Measurements from ENCODE around the gene AZU1.

The AZU1 gene

DNA sequence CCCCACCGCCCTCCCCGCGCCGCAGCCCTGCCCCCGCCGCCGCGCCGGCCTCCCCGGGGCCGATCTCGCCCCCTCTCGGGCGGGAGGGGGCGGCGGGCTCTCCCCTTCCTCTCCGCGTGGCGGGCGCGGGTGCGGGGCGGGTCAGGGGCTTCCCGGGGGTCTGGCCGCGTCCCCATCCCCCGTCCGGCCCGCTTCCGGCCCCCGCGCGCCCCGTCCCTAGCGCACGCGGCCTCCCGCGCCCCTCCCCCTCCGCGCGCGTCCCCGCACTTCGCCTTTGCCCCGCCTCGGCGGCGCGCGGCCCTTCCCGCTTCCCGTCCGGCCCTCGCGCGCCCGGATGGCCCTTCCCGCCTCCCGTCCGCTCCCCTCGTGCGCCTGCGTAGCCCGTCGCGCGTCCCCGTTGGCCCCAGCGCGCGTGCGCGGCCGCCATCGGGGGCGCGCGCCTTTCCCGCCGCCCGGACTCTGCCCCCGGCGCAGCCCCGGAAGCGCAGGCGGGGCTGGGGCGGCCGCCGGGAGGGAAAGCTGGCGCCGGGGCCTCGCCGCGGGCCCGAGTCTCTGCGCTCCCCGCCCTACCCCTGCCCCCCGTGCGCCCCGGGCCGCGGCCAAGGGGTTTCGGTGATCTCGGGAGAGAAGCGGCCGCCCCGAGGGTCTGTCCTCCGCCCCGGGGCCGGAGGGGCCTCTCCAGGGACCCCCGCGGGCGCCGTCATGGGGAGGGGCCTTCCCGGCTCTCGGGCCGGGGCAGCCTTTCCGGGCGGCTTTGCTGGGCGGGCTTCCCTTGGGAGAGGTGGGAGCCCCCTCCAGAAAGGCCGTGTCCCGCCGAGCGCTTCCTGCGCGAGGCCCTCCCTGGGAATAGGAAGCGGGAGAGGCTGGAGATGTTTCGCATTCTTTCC, 29.9 kb upstream of the AZU1 start:
- peak; percentile 89 for DNase-seq (ENCODE audit: low spot score)

DNA sequence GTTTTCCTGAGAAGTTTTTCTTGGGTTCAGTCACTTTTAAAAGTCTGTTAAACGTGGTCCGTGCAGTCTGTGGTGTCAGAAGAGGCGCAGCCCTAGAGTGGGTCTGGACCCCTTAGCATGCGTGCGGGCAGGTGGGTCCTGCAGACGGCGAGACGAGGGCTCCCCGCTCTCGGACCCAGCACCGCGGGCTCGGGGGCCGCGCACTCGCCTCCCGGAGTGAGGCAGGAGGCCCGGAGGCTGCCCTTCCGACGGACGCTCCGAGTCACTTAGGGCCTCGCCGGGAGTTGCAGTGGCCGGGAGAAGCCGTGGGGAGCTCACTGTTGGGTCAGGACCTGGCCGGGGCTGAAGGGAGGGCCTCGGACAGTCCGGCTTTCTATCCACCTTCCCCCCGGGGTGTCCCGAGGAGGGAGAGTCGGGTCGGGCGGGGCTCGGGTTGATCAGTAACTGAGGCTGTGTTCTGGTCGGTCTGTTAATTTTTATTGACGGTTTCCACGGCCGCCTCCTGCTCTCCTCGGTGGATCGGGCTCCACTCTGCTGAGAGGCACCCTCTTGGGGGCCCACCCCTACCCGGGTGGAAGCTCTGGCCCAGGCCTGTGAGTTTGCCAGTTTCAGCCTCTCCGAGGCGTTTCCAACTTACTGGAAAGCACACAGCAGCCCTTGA, 29.1 kb upstream of the AZU1 start:
- no peak for DNase-seq (ENCODE audit: low spot score)

DNA sequence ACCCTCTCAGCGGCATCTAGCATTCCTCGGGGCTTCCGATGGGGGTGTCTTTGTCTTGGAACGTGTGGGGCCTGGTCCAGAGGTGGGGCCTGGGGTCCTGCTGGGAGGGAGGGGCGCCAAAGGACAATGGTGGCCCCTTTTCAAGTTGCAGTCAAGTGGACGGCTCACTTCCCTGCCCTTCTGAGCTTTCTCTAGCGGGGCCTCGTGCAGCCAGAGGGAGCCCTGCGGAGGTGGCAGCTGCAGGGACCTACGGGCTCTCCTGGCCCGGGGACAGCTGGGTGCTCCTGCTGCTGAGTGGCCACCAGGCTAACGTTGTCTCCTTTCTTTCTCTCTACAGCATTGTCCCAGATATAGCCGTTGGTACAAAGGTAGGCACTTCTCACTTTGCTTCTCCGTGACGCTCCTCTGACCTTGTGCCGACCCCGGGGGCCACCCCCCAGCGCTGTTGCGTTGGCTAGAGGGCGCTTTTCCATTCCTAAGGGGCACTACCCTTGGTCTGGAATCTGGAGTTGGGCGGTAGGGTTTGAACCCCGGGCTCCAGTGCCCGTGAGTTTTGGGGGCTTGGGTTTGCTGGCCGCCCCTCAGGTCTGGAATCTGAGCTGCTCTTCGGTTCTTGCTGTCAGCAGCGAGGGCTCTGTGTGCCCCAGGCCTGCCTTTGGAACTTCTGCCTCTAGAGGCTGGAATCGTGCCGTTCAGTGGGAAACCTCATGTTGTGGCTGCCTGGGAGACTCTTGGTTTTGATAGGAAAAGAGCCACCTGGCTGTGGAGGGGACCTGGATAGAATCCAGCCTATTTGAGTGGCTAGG, 28.4 kb upstream of the AZU1 start:
- DNase-seq (ENCODE audit: low spot score), result no peak

DNA sequence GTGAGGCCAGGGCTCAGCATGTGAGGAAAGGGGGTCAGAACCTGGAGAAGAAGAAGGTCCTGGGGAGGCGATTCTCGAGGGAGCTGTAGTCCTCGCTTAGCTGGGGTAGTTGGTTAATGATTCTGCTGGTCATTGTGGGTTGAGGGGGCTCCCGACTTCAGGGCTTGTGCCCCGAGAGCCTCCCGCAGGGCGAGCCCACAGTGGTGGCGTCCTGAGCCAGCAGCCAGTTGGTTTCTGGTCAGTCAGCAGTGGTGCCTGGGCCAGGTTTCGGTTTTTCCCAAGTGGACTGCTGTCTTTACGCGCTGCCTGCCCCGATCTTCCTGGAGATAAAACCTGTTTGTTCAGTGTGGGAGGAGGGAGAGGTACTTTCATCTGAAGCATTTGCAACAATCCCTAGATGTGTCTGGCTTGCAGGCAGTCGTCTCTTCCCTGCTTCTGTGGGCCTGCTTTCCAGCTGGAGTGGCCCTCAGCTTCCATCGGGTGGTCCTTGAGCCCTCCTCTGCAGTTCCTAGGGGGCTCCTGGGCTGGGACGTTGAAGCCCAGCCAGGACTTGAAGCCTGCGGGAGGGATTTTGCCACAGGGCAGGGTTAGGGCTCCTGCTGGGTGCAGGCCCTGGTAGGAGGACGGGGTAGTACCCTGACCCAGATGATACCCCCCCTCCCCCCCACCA, 27.1 kb upstream of the AZU1 start:
- DNase-seq (ENCODE audit: low spot score), result no peak

DNA sequence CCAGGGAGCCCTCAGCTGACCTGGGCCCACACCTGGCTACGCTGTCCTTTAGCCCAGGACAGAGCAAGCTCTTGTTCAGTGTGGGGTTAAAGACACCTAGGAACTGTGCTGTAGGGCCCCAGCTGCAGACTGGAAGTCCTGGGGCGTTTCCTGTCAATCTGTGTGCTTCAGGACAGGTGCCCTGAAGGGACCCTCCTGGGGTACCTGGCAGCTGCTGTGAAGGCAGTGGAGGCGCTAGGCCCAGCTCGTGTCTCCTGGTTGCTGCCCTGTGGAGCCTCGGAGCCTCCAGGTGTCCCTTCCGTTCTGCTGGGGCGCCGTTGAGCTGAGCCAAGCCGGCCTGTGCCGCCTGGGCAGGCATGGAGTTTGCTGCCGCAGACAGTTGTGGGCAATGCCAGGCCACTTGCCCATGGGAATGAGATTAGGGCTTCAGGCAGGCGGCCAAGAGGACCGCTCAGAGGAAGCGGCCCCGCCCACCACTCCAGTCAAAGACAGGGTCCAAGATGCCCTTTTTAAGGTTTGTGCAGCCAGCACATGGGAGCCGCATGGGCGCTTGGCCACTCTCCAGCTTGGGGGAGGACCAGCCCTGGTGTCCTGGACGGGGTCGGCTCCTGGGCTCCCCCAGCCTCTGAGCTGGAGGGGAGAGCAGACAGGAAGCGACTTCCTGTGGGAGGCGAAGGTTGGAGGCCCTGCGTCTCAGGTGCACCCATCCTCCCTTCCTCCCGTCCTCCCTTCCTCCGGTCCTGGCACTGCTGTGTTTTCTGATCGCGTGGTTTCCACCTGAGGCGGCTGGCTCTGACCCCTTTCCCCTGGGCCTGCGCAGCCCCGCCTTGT, 26.4 kb upstream of the AZU1 start:
- DNase-seq (ENCODE audit: low spot score), result no peak

DNA sequence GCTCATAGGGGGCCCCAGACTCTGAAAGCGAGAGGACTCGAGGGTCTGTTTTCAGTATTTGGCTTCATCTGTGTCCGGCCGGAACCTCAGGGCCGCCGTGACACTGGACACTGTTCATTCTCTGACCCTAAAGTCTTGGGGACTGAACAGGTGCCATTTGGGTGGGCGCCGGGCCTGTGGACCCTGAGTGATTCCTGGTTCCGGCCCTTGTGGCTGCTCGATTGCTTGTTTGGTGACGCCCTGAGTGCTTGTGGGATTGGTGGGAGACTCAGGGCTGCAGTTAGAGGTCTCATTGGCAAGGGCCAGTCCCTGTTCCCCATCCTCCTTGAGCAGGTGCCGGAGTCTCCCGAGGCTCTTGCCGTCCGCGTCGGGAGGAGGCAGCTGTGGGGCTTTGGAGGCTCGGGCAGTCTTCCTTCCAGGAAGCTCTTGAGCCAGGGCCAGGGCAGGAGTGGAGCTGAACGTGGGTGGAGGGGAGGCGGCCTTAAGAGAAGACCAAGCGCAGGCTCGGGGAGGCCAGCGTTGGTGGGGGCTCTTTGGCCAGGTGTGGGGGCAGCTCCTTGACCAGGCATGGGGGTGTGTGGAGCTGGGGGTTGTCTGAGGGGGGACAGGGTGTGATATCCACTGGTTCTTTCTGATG, 25.7 kb upstream of the AZU1 start:
- no peak for DNase-seq (ENCODE audit: low spot score)

DNA sequence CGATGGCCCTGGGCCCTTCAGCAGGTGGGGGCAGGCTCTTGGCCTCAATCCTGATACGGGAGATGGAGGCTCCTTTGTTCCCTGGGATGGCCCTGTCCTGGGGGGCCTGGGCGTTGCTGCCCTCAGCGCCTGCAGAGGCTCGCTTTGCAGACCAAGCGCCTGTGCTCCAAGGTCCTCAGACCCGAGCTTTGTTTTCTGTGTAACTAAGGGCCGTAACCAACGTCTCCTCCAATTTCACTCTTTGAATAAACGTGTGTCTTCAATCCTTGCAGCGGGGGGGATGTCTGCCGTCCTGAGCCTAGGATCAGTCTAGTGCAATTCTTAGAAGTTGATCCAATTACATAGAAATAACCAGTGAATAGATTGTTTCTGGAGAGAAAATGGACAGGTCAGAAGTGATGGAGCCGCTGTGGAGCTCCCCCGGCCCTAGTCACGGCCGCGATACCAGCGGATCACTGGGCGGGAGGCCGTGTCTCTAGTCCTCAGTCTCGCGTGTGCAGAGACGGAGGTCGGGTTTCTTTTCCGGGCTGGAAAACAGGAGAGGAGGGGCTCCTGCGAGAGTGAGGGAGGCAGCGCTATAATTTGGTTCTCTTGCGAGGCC, 25.0 kb upstream of the AZU1 start:
- no peak for DNase-seq (ENCODE audit: low spot score)

DNA sequence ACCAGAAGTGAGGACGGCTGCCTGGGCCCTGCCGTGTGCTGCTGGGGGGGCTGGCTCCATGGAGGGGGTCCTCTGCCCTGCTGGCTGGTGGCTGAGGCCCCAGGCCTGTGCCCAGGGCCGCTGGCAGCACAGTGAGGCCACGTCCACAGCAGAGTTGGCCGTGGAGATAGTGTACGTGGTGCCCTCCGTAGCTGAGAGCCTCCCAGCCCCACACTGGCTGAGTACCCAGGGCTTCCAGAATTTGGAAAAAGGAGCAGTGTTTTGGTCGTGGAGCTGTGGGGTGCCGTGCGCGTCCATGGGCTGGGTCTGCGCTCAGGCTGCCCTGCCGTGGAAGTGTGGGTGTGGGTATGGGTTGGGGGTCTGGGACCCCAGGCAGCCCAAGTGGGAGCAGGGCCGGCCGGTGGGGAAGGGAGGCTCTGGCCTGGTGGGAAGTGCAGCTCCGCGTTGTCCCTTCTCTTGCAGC, 24.5 kb upstream of the AZU1 start:
- no peak for DNase-seq (ENCODE audit: low spot score)

DNA sequence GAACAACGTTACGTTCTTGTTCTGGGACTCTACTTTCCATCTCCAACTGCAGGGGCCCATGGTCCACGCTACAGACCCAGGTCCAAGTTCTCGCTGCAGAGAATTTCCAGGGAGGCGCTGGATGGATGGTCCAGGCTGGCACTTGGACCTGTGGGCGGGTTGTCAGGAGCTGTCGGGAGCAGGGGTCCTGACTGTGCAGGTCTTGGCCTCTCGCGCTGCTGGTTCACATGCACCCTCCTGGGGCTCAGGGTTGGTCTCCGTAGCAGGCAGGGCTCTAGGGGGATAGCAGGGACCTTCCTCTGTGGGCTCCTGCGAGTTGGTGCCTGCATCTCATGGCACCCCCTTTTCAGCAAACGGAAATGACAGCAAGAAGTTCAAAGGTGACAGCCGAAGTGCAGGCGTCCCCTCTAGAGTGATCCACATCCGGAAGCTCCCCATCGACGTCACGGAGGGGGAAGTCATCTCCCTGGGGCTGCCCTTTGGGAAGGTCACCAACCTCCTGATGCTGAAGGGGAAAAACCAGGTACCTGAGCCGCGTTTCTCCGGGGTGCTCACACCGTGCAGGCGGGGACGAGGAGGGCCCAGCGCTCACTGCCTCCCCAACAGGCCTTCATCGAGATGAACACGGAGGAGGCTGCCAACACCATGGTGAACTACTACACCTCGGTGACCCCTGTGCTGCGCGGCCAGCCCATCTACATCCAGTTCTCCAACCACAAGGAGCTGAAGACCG, 23.8 kb upstream of the AZU1 start:
- DNase-seq (ENCODE audit: low spot score), result no peak

DNA sequence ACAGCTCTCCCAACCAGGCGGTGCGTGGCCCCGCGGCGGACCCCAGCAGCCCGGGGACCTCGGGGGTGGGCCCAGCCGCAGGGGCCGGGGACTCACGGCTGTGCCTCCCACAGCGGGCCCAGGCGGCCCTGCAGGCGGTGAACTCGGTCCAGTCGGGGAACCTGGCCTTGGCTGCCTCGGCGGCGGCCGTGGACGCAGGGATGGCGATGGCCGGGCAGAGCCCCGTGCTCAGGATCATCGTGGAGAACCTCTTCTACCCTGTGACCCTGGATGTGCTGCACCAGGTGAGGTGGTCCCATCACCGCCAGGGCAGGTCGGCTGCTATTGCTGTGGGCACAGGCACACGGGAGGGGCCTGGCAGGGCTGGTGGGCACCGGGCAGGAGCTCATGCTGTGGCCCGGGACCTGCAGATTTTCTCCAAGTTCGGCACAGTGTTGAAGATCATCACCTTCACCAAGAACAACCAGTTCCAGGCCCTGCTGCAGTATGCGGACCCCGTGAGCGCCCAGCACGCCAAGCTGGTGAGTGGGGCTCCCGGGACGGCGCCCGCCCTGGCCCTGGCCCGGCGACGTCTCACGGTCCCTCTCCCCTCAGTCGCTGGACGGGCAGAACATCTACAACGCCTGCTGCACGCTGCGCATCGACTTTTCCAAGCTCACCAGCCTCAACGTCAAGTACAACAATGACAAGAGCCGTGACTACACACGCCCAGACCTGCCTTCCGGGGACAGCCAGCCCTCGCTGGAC, 23.0 kb upstream of the AZU1 start:
- no peak for DNase-seq (ENCODE audit: low spot score)

DNA sequence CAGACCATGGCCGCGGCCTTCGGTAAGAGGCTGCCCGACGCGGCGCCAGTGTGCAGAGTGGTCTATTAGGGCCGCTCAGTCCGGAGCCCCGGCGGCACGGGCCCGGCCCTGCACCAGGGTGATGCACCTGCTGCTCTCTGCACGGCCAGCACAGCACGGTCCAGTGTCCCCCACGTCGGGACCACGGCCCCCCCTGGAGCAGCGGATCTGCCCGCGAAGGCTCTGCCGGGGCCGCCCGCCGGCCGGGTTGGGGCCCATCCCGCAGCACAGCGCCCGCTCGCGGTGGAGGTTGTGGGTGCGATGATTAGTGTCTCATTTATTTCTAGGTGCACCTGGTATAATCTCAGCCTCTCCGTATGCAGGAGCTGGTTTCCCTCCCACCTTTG, 22.5 kb upstream of the AZU1 start:
- no peak for DNase-seq (ENCODE audit: low spot score)

DNA sequence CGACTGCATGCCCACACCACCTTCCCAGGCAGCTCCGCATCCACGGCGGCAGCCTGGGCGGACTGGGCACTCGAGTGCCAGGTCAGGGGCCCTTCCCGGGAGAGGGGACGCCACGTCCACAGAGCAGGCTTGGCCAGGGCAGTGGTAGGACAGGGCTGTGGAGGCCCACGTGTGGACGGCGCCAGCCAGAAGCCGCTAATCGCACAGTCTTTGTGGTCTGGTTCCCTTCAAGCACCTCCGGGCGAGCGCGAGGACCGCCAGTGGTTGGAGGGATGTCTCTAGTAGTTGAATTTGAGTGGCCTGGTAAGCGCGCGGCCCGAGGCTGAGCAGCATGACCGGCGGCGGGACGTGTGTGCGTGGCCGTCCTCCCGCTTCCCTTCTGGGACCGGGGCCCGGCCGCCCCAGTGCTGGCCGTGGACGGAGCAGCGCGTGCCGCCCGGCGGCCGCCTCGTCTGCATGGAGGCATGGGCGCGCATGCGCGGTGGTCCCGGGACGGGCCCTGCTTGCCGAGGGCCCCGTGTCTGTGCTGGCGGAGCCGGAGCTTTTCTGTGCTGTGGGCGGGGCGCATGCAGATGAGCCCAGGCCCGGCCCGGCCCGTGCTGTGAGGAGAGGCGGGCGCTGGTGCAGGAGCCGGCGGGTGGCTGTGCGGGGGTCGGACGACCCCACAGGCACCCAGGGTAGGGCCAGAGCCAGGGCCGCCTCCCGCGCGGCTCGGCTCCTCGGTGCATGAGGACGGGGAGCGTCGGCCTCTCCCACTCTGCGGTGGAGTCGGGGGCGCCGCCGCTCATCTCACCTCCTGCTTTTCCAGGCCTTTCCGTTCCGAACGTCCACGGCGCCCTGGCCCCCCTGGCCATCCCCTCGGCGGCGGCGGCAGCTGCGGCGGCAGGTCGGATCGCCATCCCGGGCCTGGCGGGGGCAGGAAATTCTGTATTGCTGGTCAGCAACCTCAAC, 21.8 kb upstream of the AZU1 start:
- no peak for DNase-seq (ENCODE audit: low spot score)

DNA sequence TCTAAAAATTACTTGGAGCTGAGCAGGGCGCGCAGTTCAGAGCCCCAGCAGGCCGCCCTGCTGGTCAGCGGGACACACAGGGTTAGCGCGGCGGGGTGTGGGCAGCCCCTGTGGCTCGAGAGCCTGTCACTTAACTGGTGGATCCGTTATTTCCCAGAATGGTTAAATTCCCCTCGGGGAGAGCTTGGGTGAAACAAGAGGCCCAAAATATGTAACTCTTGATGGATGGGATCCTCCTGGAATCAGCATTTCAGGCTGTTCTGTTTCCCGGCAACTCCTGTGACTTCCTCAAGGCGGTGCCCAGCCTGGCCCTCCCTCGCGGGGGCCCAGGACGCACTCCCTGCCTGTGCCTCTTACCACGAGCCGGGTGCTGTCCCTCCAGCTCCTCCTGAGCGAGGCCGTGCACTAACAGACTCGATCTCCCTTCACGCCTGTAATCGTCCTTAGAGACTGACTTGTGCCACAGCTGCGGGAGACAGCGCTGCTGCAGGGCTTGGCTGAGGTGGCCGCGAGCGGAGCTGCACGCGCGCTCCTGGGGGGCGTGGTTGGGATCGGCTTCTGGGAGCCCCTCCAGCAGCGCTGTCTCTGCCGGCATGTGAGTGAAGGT, 20.7 kb upstream of the AZU1 start:
- no peak for DNase-seq (ENCODE audit: low spot score)

DNA sequence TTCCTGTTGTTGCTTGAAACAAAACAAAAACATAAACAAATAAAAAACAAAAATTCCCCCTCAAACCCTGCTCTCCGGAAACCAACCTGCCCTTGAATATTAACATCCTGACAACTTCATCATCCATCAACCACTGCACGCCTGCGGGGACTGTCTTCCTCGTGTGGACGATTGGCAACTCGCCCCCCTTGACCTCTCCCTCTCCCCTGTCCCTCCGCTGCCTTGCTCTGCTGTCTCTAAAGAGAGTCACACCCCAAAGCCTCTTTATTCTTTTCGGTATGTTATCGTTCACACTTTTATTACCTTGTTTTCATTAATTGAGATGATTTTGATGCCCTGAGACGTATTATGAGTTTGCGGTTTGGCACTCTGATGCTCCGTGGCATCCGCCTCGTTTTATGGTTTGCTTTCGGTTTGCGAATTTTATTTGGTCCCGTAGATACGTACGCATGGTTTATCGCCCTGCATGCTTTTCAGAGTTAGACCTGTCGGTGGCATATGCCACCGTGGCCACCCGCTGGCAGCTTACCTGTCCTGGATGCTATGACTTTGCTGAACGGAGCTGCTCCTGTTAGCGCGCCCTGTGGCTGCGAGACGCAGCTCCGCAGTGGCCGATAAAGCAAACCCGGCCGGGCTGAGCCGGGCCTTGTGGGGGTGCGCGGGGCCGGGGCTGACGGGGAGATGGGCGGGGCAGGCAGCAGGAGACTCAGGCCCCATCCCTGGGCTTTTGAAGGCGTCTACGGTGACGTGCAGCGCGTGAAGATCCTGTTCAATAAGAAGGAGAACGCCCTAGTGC, 19.8 kb upstream of the AZU1 start:
- no peak for DNase-seq (ENCODE audit: low spot score)

DNA sequence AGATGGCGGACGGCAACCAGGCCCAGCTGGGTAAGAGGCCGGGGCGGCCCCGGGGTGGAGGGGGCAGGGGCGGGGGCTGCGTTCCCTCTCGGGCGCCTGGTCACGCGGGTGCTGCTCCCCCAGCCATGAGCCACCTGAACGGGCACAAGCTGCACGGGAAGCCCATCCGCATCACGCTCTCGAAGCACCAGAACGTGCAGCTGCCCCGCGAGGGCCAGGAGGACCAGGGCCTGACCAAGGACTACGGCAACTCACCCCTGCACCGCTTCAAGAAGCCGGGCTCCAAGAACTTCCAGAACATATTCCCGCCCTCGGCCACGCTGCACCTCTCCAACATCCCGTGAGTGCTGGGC, 19.2 kb upstream of the AZU1 start:
- DNase-seq (ENCODE audit: low spot score), result no peak

DNA sequence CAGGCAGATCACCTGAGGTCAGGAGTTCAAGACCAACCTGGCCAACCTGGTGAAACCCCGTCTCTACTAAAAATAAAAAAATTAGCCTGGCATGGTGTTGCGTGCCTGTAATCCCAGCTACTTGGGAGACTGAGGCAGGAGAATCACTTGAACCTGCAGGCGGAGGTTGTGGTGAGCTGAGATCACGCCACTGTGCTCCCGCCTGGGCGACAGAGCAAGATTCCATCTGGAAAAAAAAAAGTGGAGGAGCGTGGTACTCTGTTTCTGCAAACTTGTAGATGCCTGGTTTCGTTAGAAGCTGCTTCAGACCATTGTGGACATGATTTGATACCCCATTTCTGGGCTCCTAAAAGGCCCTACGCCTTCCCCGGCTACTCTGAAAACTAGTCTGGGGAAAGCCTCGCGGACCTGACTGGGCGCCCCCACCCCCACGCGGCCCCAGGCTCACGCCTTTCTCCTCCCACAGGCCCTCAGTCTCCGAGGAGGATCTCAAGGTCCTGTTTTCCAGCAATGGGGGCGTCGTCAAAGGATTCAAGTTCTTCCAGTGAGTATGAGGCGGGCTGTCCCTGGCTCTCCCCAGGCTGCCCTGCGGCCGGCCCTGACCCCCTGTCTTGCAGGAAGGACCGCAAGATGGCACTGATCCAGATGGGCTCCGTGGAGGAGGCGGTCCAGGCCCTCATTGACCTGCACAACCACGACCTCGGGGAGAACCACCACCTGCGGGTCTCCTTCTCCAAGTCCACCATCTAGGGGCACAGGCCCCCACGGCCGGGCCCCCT, 17.4 kb upstream of the AZU1 start:
- DNase-seq (ENCODE audit: low spot score), result no peak
